LNCAP (cell line): Measurements from ENCODE around the gene CRIP1.
A peak's percentile ranks its signal among the peaks of the same experiment; 100 is the strongest.

Source experiments
- CTCF ChIP-seq: fragments of 450-650 bp; IDR thresholded peaks from 2 replicates; pipeline ENCODE4 v1.5.1; 2017; ENCODE audit warnings: mild to moderate bottlenecking

The CRIP1 gene

GRCh38 chr14:105517096-105517495 is 30.4 kb downstream of the CRIP1 start:
- TF ChIP-seq CTCF = no peak

DNA sequence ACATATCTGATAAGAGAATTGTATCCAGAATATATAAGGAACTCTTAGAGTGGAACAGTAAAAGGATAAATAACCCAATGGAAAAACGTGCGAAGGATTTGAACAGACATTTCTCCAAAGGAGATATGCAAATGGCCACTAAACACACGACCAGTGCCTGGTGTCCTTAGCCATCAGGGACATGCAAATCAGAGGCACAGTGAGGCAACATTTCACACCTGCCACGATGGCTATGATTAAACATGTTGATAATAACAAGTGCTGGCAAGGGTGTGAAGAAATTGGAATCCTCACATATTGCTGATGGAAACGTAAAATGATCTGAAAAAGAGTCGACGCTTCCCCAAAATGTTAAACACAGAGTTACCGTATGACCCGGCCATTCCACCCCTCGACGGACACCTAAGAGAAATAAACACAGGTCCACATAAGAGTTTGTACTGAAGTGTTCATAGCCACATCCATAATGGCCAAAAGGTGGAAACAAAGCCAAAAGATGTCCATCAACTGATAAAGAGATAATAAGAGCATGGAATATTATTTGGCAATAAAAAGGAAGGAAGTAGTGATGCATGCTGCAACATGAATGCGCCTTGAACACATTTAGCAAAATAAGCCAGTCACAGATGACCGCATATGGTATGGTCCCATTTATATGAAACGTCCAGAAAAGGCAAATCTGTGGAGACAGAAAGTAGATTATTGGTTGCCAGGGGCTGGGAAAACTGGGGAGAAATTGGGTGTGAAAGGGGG is 33.4 kb downstream of the CRIP1 start:
- TF ChIP-seq CTCF = no peak

DNA sequence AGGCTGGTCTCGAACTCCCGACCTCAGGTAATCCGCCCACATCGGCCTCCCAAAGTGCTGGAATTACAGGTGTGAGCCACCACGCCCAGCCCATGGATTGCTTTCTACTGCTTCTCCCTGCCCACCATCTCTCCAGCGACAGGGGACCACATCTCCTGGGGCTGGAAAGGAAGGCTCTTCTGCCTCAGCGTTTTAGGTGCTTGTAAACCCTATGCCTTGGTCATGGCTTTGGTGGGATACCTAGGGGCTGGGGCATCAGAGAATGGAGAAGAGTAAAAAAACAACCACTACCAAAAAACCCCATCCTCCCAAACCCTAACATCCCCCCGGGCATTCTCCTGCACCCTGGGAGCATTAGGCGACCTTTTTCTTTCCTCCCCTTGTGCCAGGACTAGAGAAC is 38.6 kb downstream of the CRIP1 start:
- no peak for TF ChIP-seq CTCF

- TF ChIP-seq CTCF = no peak
Measured at GRCh38 chr14:105525861-105526775, 39.4 kb downstream of the CRIP1 start, which contains the start of gene TMEM121. Gene TMEM121, plus strand, starts transcription at chr14:105526583. Its CDS starts 2,252 bp downstream, at chr14:105528835.

DNA sequence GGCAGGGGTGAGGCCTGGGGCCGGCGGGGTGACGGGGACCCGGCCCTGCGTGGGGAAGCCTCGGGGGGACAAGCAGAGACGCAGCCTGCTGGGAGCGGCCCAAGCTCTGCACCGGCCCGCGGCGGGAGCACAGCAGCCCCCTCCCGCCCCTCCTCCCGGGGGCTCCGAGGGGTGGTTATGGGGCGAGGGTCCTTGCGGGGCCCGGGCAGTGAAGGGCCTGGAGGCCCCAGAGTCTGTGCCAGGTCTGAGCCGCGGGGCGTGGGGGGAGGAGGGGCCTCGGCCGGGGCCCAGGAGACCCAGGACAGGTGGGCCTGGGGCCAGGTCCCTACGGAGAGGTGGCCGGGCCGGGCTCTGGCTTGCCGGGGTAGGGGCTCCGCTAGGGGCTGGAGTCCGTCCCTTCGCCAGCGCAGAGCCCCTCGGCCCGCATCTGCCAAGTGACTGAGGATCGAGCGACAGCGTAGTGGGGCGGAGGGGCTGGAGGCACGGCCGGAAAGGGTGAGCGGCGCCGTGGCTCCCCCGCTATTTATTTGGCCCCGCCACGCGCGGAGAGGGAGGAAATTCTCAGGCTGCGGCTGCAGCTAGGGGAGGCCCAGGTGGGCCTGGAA is 40.2 kb downstream of the CRIP1 start:
- TF ChIP-seq CTCF = no peak

DNA sequence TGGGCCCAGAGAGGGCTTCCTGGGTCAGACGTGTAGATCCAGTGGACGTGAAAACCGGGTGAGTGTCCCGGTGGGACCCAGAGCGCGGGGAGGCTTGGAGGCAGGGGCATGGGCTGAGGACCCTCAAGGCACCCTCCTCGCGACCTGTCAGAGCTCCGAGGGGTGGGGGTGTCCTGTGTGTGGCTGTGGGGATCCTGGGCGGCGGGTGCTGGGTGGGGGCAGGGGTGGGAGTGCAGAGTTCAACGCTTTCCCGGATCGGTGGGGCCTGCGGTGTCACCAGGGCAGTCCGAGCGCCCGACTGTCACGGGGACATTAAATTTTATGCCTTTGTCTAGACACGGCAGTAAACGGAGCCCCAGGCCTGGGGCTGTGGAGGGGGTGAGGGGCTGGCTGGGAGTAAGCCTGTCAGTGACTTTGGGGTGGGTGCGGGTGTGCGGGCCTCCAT is 40.7 kb downstream of the CRIP1 start:
- TF ChIP-seq CTCF = no peak

DNA sequence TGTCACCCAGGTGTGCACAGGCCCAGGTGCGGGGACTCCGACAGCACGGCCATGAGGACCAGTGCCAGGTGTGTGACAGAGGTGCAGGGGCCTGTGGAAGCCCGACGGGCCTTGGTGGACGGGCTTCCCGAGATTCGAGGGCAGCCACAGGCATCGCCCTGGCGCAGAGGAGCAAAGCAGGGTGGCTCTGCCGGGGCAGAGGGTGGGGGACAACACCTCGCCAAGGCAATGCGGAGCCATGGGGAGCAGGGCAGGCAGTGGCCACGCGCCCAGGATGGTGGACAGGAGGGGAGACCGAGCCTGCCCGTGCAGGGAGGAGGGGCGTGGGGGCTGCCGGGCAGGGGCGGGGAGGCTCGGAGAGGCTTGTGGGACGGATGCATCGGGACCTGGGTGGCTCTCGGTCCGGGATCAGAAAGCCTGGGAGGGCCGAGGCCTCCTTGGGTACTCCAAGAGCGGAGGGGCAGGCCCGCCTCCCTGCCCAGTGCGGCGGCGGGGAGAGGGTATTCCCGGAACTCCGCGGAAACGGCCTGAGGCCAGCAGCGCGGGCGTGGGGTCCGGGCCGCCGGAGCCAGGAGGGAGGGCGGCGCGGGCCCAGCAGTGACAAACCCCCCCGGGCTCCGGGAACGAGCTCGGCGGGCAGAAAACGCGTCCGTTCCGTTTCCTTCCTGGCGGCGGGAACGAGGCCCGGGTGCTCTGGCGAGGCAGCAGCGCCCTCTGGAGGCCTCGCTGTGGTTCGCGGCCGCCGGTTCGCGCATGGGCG is 41.3 kb downstream of the CRIP1 start:
- TF ChIP-seq CTCF = peak; percentile 79
